ENCODE measurements around the gene FAM222B.
"Not testable (repeated sequence)": the region's sequence is repeated elsewhere in the genome, so short reads cannot be mapped to it uniquely, and the experiment has no call there.

Gene FAM222B

DNA sequence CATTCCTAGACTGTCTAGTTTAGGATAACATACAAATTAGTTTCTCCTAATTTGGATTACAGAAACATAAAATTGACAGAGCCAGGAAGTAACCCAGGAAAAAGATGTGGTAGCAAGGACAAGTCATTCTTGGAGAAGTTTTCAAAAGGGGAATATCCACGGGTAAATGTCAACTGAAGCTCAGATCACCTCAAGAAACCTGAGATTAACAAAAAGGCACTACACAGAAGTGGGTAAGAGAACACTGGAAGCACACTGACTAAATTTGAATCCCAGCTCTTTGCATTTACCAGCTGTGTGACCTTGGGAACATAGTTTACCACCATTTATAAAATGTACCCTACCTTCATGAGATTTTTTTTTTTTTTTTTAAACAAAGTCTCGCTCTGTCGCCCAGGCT, 59.4 kb downstream of the FAM222B start:
- TF ChIP-seq, protein P1, sequence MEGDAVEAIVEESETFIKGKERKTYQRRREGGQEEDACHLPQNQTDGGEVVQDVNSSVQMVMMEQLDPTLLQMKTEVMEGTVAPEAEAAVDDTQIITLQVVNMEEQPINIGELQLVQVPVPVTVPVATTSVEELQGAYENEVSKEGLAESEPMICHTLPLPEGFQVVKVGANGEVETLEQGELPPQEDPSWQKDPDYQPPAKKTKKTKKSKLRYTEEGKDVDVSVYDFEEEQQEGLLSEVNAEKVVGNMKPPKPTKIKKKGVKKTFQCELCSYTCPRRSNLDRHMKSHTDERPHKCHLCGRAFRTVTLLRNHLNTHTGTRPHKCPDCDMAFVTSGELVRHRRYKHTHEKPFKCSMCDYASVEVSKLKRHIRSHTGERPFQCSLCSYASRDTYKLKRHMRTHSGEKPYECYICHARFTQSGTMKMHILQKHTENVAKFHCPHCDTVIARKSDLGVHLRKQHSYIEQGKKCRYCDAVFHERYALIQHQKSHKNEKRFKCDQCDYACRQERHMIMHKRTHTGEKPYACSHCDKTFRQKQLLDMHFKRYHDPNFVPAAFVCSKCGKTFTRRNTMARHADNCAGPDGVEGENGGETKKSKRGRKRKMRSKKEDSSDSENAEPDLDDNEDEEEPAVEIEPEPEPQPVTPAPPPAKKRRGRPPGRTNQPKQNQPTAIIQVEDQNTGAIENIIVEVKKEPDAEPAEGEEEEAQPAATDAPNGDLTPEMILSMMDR (conservative IDR thresholded peaks at IDR 0.05): no peak

GRCh38 chr17:28779601-28780000, 63.0 kb downstream of the FAM222B start:
- H3K27ac ChIP-seq: not testable (repeated sequence)

More for the DNA sequence above, 59.4 kb downstream of the FAM222B start:
- H3K27ac ChIP-seq: no peak overlapping the region

DNA sequence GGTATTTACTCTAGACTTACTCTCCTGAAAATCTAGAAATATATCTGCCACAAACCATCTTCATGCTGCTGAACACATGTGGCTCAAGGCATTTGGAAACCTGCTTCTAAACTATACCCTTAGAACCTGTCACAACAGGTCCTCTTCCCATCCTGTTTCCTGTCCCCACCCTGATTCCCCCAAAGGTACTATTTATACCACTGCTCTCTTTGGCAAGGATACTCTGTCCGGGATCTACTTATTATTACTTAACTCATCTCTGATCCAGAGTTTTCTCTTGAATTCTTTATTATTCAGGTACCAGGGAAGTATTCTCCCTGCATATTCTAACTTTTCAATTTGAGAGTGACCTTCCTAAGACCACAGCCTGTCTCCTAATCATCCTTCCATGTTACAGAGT, 65.4 kb downstream of the FAM222B start:
- no peak overlapping the region for H3K27ac ChIP-seq
- TF ChIP-seq, protein P1 (conservative IDR thresholded peaks at IDR 0.05): no peak

- H3K27ac ChIP-seq: no peak overlapping the region
- TF ChIP-seq, protein P1 (conservative IDR thresholded peaks at IDR 0.05): no peak
These were observed 68.4 kb downstream of the FAM222B start for GRCh38 chr17:28774206-28774605.

DNA sequence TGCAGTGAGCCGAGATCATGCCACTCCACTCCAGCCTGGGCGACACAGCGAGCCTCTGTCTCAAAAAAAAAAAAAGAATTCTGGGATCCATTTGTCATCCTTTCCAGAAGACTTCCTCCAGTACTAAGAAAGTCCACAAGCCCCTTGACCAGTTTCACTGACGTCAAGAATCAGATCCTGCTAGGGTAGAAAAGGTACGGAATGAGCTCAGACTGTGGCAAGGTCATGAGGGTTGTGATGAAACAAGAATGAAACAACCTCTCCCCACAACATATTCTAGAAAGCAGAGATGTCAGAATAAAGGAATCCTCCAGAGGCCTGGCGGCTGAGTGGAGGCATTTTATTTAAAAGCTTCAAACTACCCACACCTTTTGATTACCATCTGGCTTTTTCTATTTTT, 68.9 kb downstream of the FAM222B start:
- H3K27ac ChIP-seq: no peak overlapping the region
- TF ChIP-seq, protein P1 (conservative IDR thresholded peaks at IDR 0.05): no peak

GRCh38 chr17:28765038-28765437, 77.6 kb downstream of the FAM222B start:
- peak overlapping the region; percentile 61; the same call in 1 of the 2 replicates for H3K27ac ChIP-seq

GRCh38 chr17:28763804-28764266, 78.8 kb downstream of the FAM222B start:
- TF ChIP-seq, protein P1 (conservative IDR thresholded peaks at IDR 0.05): peak; percentile 98
- peak overlapping the region; percentile 61 for H3K27ac ChIP-seq

More at GRCh38 chr17:28765038-28765437, 77.6 kb downstream of the FAM222B start:
- TF ChIP-seq, protein P1 (conservative IDR thresholded peaks at IDR 0.05): no peak

DNA sequence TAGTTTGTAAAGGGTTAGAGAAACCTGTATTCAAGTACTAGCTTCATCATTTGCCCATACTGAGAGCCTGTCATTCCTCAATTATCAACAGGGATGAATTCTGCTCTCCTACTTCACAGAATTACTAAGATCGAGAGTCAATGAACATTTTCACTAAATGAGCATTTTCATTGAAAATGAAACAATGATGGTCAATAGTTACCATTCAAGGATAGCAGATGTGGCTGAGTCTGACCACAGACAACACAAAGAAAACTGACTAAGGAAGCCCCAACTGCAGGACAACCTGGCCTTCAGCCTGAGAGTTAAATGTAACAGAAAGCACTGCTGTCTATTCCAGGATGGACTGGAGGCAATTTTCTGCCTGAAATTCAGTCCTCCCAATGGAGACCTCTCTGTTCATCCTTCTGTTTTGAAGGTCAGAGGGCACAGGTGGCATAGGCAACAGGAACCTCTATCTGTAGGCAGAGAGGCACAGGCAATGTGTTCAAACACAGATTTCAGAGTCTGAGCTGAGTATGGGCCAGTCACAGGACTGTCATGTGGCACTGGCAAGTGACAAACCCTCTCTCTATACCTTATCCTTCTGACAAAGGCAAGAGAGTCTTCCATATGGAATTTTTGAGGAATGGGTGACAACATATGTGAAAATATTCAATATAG, 79.3 kb downstream of the FAM222B start:
- TF ChIP-seq, protein P1 (conservative IDR thresholded peaks at IDR 0.05): no peak
- H3K27ac ChIP-seq: peak overlapping the region; percentile 61
